ENCODE data around the gene JSRP1. TPM values are rescaled to one million over a fixed set of nuclear protein-coding genes. Genes with fewer than 3 reads are reported as not detected.

JSRP1 gene, protein sequence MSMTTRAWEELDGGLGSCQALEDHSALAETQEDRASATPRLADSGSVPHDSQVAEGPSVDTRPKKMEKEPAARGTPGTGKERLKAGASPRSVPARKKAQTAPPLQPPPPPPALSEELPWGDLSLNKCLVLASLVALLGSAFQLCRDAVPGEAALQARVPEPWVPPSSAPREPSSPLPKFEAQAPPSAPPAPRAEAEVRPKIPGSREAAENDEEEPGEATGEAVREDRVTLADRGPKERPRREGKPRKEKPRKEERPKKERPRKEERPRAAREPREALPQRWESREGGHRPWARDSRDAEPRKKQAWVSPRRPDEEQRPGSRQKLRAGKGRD
- total RNA-seq (under 1 TPM in 1 of 2 experiments, not detected in 1; 0.70 TPM), polyA plus RNA-seq (1 to 10 TPM in 1 of 3 donors, under 1 TPM in 2; 0.41 to 1.3 (median 0.59) TPM), total RNA-seq (0.52 to 1.5 (median 0.95) reads per million in 6 experiments)

DNA sequence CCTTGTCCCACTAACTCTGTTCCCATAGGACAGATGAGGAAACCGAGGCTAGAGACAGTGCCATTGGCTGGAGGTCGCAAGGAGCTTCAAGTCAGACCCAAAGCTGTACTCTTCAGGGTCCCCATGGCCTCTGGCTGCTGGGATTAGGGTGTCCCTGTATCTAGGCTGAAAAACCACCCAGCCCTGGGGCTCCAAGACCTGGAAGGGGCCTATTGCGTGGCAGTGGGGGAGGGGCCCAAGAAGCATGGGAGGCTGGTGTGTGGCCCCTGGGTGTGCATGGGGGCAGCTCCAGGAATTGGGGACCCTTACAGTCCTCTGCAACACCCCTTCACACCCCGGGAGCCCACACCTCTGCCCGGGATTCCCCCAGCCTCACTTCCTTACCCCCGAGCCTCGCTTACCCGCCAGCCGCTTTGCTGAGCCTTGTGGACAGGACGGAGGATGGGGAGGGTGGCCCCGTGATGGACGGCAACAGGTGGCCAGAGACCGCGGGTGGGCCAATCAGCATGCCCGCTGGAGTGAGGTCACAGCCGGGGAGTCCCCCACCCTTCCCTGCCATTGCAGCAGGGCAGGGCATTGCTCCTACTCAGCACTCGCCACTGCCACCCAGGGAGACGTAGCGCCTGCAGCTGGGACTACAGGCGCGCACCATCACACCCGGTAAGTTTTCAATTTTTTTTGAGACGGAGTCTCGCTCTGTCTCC lies at the start of gene JSRP1:
Gene JSRP1, minus strand, starts transcription at position 436 of the 704 bp plus-strand sequence. CDS start 1,103 bp downstream, outside the sequence.
- ATAC-seq (no peak), DNase-seq (no peak)
- Mint-ChIP-seq H3K4me1 (peaks cover 1 to 48% (median 30%) of the 10 kb centered on the region in 4 donors), H3K27me3 (peaks cover 0 to 4% (median 0%) of the 10 kb centered on the region in 5 donors), H3K9me3 (no peaks in the 10 kb centered on the region), H3K27ac (peak within 1 kb of the TSS; percentile 77 to 99 (median 98)), H3K36me3 (no peaks in the 10 kb centered on the region), H3K4me3 (peak within 1 kb of the TSS in 7 of 10 donors; percentile 22 to 58 (median 40))
- POLR2A ChIA-PET, result interaction anchor here (2.7 to 15.8 kb wide), 3 partner anchors 14 to 77 kb away, joined by 7 to 370 read pairs (median 147); partner anchors contain the start of genes PLEKHJ1 and SF3A2

DNA sequence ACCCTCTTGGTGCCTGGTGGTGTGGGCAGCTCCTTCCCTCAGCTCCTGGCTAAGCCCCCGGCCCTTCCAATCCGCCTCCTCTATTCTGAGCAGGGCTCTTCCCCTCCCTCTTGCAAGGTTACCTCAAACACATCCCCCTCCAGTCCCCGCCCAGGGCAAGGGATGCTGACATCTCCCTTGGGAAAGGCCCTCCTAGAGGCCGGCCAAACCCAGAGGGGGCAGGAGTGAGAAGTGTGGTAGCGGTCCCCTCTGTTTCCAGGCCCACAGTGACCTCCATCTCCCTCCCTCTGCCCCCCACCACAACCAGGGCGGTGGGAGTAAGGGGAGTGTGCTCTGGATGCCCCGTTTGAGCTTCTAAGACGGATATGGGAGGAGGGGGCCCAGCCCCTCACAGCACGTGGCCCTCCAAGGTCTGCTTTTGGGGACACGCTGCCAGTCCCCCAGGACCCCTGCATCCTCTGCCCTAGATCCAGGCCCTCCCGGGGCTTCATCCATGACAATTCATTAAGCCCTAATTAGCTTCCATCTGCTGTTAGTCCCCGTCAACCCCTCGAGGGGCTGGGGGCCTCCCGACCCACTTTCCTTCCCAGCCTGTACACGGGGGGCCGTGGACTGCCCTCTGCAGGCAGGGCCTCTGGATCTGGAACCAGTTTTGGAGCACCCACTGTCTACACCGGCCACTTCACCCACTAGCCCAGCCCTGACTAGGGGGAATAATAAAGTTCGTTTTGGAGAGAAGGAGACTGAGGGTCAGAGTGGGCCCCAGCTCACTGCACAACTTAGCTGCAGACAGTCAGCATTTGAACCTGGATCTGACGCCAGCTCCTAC lies 49.4 kb upstream of the JSRP1 start:
- Mint-ChIP-seq H3K27ac (no peak overlapping the region), H3K27me3 (peaks cover 11 to 66% (median 25%) of the 10 kb centered on the region in 5 donors), H3K9me3 (no peaks in the 10 kb centered on the region)

DNA sequence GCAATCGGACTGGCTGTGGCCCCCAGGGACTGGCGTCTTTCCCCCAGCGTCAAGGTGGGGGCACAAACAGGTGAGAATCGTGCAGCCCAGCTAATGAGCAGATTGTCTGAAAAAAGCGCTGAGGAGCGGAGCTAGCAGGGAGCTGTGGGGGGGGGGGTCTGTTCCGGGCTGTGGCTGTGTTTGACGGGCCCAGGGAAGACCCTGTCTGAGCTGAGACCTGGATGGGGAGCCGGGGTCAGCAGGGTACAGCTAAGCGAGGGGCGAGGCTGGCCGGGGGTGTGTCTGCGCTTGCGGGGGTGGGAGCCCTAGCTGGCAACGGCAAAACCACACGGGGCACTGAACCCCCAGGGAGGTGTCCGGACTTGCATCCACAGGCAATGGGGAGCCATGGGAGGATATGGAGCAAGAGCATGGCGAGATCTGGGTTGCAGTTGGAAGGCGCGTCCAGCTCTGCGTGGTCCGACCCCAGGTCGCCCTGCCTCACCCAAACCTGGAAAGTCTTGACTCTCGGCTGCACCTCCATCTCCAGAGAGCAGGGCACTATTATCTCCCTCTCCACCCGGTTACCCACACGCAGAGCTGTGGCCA lies 47.1 kb upstream of the JSRP1 start:
- no peak for DNase-seq
- Mint-ChIP-seq H3K27me3 (peaks cover 8 to 43% (median 19%) of the 10 kb centered on the region in 5 donors), H3K36me3 (no peaks in the 10 kb centered on the region), H3K4me3 (peak overlapping the region; percentile 37 to 86 (median 77)), H3K9me3 (no peaks in the 10 kb centered on the region), H3K4me1 (peaks cover 5 to 30% (median 12%) of the 10 kb centered on the region in 4 donors), H3K27ac (peak overlapping the region in 4 of 10 donors; percentile 35 to 72 (median 46))
- POLR2A ChIA-PET, result interaction anchor here (0.6 to 2.6 kb wide), 6 partner anchors 9 to 45 kb away, joined by 3 to 24 read pairs (median 4); no protein-coding TSS in a partner anchor
- peak; percentile 24 for ATAC-seq

More for the DNA sequence above, 49.4 kb upstream of the JSRP1 start:
- DNase-seq (no peak), ATAC-seq (no peak)
- Mint-ChIP-seq H3K4me1 (peaks cover 8 to 33% (median 20%) of the 10 kb centered on the region in 4 donors), H3K4me3 (peak overlapping the region in 4 of 10 donors; percentile 7 to 41 (median 22)), H3K36me3 (peaks cover 0 to 5% (median 2%) of the 10 kb centered on the region in 3 donors)
- POLR2A ChIA-PET, result interaction anchor here (0.6 to 1.5 kb wide), 4 partner anchors 12 to 31 kb away, joined by 3 to 6 read pairs (median 4); no protein-coding TSS in a partner anchor

DNA sequence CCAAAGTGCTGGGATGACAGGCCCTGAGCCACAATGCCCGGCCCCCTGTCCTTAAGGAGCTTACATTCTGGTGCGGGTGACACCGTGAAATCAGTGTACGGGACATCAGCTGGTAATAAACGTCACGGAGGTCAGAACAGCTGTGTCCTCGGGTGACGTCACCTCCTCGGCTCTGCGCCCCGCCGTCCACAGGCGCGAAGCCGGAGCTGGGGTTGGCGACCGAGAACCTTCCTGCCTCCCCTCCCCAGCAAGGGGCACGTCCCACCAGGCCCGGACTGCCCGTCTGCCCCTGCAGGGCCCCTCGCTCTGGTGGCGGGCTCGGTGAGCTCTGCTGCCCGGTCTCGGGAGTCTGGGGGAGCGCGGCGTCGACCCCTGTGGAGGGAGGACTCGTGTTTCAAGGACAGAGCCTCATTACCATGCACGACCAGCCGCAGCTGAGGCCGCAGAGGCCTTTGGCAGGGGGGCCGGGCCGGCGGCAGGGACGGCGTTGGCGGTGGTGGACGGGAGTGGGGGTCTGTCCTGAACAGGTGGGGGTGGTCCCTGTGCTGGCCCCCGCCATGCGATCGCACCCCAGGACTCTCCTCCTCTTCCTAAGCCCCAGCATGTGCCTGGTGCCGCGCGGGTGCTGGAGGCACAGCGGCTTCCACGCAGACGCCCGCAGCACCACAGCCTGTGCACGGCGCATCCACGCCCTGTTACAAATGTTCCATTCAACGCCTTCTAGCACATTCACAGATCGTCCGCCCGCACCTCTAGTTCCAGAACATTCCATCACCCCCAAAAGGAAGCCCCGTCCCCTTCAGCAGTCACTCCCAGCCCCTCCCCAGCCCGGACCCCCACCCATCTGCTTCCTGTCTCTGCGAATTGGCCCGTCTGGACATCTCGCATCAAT lies 46.3 kb upstream of the JSRP1 start:
- DNase-seq (no peak), ATAC-seq (peak; percentile 77 to 81)
- H3K4me3 Mint-ChIP-seq, result peak overlapping the region; percentile 37 to 86 (median 77)
- no peaks in the 10 kb centered on the region for H3K9me3 Mint-ChIP-seq
- POLR2A ChIA-PET, result interaction anchor here (0.6 to 2.6 kb wide), 10 partner anchors 9 to 90 kb away, joined by 3 to 24 read pairs (median 4); no protein-coding TSS in a partner anchor
- no peaks in the 10 kb centered on the region for H3K36me3 Mint-ChIP-seq
- H3K4me1 Mint-ChIP-seq, result peaks cover 5 to 29% (median 11%) of the 10 kb centered on the region in 4 donors
- H3K27me3 Mint-ChIP-seq, result peaks cover 7 to 41% (median 19%) of the 10 kb centered on the region in 5 donors
- H3K27ac Mint-ChIP-seq, result peak overlapping the region in 5 of 10 donors; percentile 20 to 72 (median 35)

GRCh38 chr19:2300533-2300932 lies 44.3 kb upstream of the JSRP1 start:
- H3K4me3 Mint-ChIP-seq, result no peak overlapping the region
- POLR2A ChIA-PET, result interaction anchor here (0.7 to 1.2 kb wide), 3 partner anchors 11 to 505 kb away, joined by 3 read pairs; no protein-coding TSS in a partner anchor
- peak overlapping the region in 2 of 10 donors; percentile 19 to 49 for H3K27ac Mint-ChIP-seq
- peaks cover 5 to 26% (median 10%) of the 10 kb centered on the region in 4 donors for H3K4me1 Mint-ChIP-seq
- H3K9me3 Mint-ChIP-seq, result no peaks in the 10 kb centered on the region
- H3K36me3 Mint-ChIP-seq, result no peaks in the 10 kb centered on the region
- DNase-seq (no peak), ATAC-seq (no peak)
- peaks cover 4 to 23% (median 12%) of the 10 kb centered on the region in 5 donors for H3K27me3 Mint-ChIP-seq

DNA sequence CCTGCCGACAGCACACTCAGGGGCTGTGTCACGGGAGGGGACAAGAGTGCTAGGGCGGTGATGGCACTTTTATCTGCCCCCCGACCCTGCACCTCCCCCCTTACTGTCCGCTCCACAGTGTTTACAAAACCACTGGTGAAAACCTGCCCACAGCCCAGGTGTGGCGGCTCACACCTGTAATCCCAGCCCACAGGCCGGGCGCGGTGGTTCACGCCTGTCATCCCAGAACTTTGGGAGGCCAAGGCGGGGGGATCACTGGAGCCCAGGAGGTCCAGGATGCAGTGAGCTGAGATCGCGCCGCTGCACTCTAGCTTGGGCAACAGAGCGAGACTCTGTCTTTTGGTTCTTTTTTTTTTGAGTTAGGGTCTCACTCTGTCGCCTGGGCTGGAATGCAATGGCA lies 39.9 kb upstream of the JSRP1 start:
- no peaks in the 10 kb centered on the region for H3K9me3 Mint-ChIP-seq
- ATAC-seq, result no peak
- peaks cover 0 to 22% (median 0%) of the 10 kb centered on the region in 3 donors for H3K36me3 Mint-ChIP-seq
- no peak for DNase-seq
- peak overlapping the region in 1 of 10 donors; percentile 71 for H3K27ac Mint-ChIP-seq
- POLR2A ChIA-PET, result interaction anchor here (0.6 to 2.7 kb wide), 4 partner anchors 11 to 885 kb away, joined by 3 to 9 read pairs (median 4); no protein-coding TSS in a partner anchor
- H3K27me3 Mint-ChIP-seq, result no peaks in the 10 kb centered on the region
- H3K4me1 Mint-ChIP-seq, result peaks cover 9 to 31% (median 13%) of the 10 kb centered on the region in 4 donors
- no peak overlapping the region for H3K4me3 Mint-ChIP-seq

DNA sequence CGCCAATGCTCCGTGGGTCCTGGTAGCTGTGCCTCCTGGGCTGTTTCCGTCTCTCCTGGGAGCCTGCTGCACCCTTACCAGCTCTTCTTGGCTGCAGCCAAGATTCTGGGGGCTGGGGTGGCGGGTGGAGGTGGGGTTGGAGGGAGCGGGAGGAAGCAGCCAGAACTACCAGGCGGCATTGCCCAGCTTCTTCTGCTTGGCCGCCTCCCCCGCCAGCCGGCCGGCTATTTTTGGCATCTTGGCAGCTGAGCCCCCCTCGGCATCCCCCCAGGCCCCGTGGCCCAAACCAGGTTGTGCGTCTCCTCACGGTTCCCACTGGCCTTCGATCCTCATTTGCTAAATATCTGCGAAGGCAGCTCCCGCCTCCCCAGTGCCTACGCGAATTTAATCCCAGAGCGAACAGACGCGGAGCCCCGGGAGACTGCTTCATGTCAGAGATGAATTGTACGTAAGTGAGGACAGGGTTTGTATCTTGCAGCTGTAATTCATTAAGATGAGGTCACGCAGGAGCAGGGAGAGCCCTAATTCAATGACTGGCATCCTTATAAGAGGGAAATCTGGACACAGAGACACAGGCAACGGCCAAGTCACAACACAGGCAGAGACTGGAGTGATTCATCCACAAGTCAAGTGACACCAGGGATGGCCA lies 38.6 kb upstream of the JSRP1 start:
- H3K27ac Mint-ChIP-seq, result peak overlapping the region in 4 of 10 donors; percentile 8 to 85 (median 71)
- no peaks in the 10 kb centered on the region for H3K27me3 Mint-ChIP-seq
- peaks cover 0 to 24% (median 0%) of the 10 kb centered on the region in 3 donors for H3K36me3 Mint-ChIP-seq
- ATAC-seq (no peak), DNase-seq (no peak)
- POLR2A ChIA-PET, result interaction anchor here (0.6 to 2.7 kb wide), 9 partner anchors 9 to 140 kb away, joined by 3 to 9 read pairs (median 4); no protein-coding TSS in a partner anchor
- H3K4me3 Mint-ChIP-seq, result peak overlapping the region in 3 of 10 donors; percentile 8 to 20 (median 15)
- peaks cover 10 to 28% (median 16%) of the 10 kb centered on the region in 4 donors for H3K4me1 Mint-ChIP-seq
- no peaks in the 10 kb centered on the region for H3K9me3 Mint-ChIP-seq

DNA sequence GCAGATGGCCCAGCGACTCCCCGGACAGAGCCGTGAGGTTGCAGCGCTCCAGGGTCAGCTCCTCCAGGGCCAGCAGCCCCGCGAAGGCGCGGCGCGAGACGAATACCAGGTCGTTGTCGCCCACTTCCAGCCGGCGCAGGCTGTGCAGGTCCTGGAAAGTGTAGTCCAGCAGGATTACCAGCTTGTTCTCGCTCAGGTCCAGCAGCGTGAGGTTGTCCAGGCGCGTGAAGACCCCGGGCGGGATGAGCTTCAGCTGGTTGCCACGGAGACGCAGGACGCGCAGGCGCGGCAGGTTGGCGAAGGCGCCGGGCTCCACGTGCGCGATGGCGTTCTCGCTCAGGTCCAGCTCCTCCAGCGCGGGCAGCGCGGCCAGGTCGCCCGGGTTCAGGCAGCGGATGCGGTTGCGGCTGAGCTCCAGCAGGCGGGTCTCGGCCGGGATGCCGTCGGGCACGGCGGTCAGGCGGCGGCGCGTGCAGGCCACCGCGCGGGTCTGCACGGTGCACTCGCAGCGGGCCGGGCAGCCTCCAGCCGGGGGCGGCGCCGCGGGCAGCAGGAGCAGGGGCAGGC lies 35.1 kb upstream of the JSRP1 start:
- Mint-ChIP-seq H3K4me3 (peak overlapping the region; percentile 72 to 88 (median 81)), H3K27ac (peak overlapping the region in 1 of 10 donors; percentile 13)

DNA sequence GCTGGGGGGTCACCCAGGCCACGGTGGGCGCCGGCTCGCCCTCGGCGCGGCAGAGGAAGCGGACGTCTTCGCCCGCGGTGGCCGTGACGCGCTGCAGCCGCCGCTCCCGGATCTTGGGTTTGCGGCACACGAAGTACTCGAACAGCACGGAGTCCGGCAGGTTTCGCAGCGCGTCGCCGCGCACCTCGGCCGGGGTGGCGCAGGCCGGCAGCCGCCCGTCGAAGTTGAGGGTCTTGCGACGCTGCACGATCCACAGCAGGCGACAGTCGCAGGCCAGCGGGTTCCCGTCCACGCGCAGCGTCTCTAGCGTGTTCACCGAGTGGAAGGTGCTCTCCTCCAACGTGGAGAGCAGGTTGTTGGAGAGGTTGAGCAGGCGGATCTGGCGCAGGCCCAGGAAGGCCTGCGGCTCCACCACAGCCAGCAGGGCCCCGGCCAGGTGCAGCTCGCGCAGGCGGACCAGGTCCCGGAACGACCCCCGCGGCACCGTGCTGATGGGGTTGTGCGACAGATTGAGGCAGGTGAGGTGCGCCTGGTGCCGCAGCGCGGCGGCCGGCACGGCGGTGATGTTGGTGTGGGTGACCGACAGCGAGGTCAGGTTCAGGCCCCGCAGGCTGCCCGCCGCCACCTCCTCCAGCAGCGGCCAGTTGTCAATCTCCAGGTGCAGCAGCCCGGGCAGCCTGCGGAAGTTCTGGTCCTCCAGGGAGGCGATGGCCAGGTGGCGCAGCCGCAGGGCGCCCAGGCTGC lies 34.4 kb upstream of the JSRP1 start:
- no peaks in the 10 kb centered on the region for H3K27me3 Mint-ChIP-seq
- peak in 5 of 10 donors; percentile 24 to 52 (median 46) for DNase-seq
- H3K36me3 Mint-ChIP-seq, result peaks cover 0 to 26% (median 0%) of the 10 kb centered on the region in 3 donors
- peak; percentile 32 to 38 for ATAC-seq
- H3K4me3 Mint-ChIP-seq, result peak overlapping the region; percentile 72 to 88 (median 81)
- H3K9me3 Mint-ChIP-seq, result no peaks in the 10 kb centered on the region
- POLR2A ChIA-PET, result interaction anchor here (0.5 to 2.7 kb wide), 19 partner anchors 8 to 653 kb away, joined by 3 to 24 read pairs (median 4); partner anchors contain the start of genes GADD45B, LINGO3, LSM7 and PEAK3
- peaks cover 21 to 51% (median 33%) of the 10 kb centered on the region in 4 donors for H3K4me1 Mint-ChIP-seq
- peak overlapping the region in 8 of 10 donors; percentile 13 to 91 (median 64) for H3K27ac Mint-ChIP-seq

More for the DNA sequence above, 35.1 kb upstream of the JSRP1 start:
- ATAC-seq (no peak), DNase-seq (no peak)
- POLR2A ChIA-PET, result interaction anchor here (0.5 to 2.7 kb wide), 19 partner anchors 9 to 653 kb away, joined by 3 to 24 read pairs (median 4); partner anchors contain the start of genes LINGO3, LSM7, PEAK3 and SPPL2B
- H3K9me3 Mint-ChIP-seq, result no peaks in the 10 kb centered on the region
- no peaks in the 10 kb centered on the region for H3K27me3 Mint-ChIP-seq
- peaks cover 0 to 26% (median 0%) of the 10 kb centered on the region in 3 donors for H3K36me3 Mint-ChIP-seq
- peaks cover 21 to 51% (median 33%) of the 10 kb centered on the region in 4 donors for H3K4me1 Mint-ChIP-seq

Data from naive thymus-derived CD8-positive, alpha-beta T cell (primary cell).